ENCODE data around the gene TUBGCP6.

The TUBGCP6 gene

GRCh38 chr22:50249341-50250248 lies 4.8 kb upstream of the TUBGCP6 start:
- ATAC-seq (ENCODE audit: low read depth) (no peak), DNase-seq (ENCODE audit: low spot score) (no peak)
- H3K4me1 ChIP-seq (ENCODE audit: insufficient read depth, poor library complexity, severe bottlenecking), result no peaks in the 10 kb centered on the region
- H3K4me3 ChIP-seq (ENCODE audit: severe bottlenecking), result no peak overlapping the region
- H3K27me3 ChIP-seq (ENCODE audit: insufficient read depth, poor library complexity, severe bottlenecking), result no peaks in the 10 kb centered on the region
- H3K9me3 ChIP-seq (ENCODE audit: severe bottlenecking), result no peaks in the 10 kb centered on the region
- H3K36me3 ChIP-seq (ENCODE audit: low read depth), result peaks cover 13% of the 10 kb centered on the region
- TF ChIP-seq CTCF (IDR thresholded peaks at IDR 0.05; ENCODE audit: poor library complexity, severe bottlenecking), result no peak
- no peak overlapping the region for H3K27ac ChIP-seq (ENCODE audit: poor library complexity, severe bottlenecking)

- Histone ChIP-seq H3K9me3 (ENCODE audit: severe bottlenecking) (no peaks in the 10 kb centered on the region), H3K27me3 (ENCODE audit: insufficient read depth, poor library complexity, severe bottlenecking) (no peaks in the 10 kb centered on the region), H3K36me3 (ENCODE audit: low read depth) (peaks cover 13% of the 10 kb centered on the region), H3K4me1 (ENCODE audit: insufficient read depth, poor library complexity, severe bottlenecking) (no peaks in the 10 kb centered on the region), H3K27ac (ENCODE audit: poor library complexity, severe bottlenecking) (no peak overlapping the region), H3K4me3 (ENCODE audit: severe bottlenecking) (no peak overlapping the region)
- DNase-seq (ENCODE audit: low spot score), result no peak
- no peak for TF ChIP-seq CTCF (IDR thresholded peaks at IDR 0.05; ENCODE audit: poor library complexity, severe bottlenecking)
- ATAC-seq (ENCODE audit: low read depth), result no peak
These were observed 3.6 kb upstream of the TUBGCP6 start for GRCh38 chr22:50248196-50249081.

GRCh38 chr22:50247748-50248147 lies 2.9 kb upstream of the TUBGCP6 start:
- peak; percentile 89 for DNase-seq (ENCODE audit: low spot score)
- Histone ChIP-seq H3K4me3 (ENCODE audit: severe bottlenecking) (no peak overlapping the region), H3K4me1 (ENCODE audit: insufficient read depth, poor library complexity, severe bottlenecking) (no peaks in the 10 kb centered on the region), H3K27me3 (ENCODE audit: insufficient read depth, poor library complexity, severe bottlenecking) (no peaks in the 10 kb centered on the region), H3K36me3 (ENCODE audit: low read depth) (peaks cover 13% of the 10 kb centered on the region), H3K27ac (ENCODE audit: poor library complexity, severe bottlenecking) (no peak overlapping the region), H3K9me3 (ENCODE audit: severe bottlenecking) (no peaks in the 10 kb centered on the region)
- no peak for TF ChIP-seq CTCF (IDR thresholded peaks at IDR 0.05; ENCODE audit: poor library complexity, severe bottlenecking)
- peak; percentile 41 for ATAC-seq (ENCODE audit: low read depth)

GRCh38 chr22:50246242-50247175 lies 1.7 kb upstream of the TUBGCP6 start:
- no peak overlapping the region for H3K27ac ChIP-seq (ENCODE audit: poor library complexity, severe bottlenecking)
- H3K4me3 ChIP-seq (ENCODE audit: severe bottlenecking), result no peak overlapping the region
- no peaks in the 10 kb centered on the region for H3K9me3 ChIP-seq (ENCODE audit: severe bottlenecking)
- ATAC-seq (ENCODE audit: low read depth) (no peak), DNase-seq (ENCODE audit: low spot score) (no peak)
- peaks cover 13% of the 10 kb centered on the region for H3K36me3 ChIP-seq (ENCODE audit: low read depth)
- peaks cover 1% of the 10 kb centered on the region for H3K4me1 ChIP-seq (ENCODE audit: insufficient read depth, poor library complexity, severe bottlenecking)
- no peak for TF ChIP-seq CTCF (IDR thresholded peaks at IDR 0.05; ENCODE audit: poor library complexity, severe bottlenecking)
- H3K27me3 ChIP-seq (ENCODE audit: insufficient read depth, poor library complexity, severe bottlenecking), result no peaks in the 10 kb centered on the region

All from RWPE2 (cell line).